Measurements from ENCODE around the gene WFDC12.

DNA sequence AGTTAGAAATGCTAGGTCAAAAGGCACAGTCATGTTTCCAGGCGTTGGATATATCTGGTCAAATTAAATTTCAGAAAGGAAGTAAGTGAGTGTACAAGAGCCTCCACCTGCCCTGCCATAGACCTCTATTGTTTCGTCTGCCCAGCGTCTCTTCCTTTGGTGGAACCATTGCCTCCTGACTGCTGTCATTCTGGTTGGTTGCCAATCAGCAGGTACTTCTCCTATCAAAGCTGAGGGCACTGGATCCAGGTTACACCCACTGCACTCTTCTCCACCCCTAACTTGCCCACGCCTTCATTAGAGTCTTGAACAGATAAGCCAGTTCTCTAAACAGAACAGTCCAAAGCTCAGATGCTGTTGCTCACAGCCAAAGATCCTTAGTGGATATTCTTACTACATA, 6.7 kb downstream of the WFDC12 start:
- no peak for TF ChIP-seq ZNF274 (IDR thresholded peaks at IDR 0.05; ENCODE audit: low read depth, low read length)
- TF ChIP-seq YY1 (IDR thresholded peaks at IDR 0.05; ENCODE audit: insufficient read depth, insufficient read length), result no peak
- no peak for TF ChIP-seq SUZ12 (IDR thresholded peaks at IDR 0.05; ENCODE audit: extremely low read depth, insufficient read depth, insufficient read length)

Data from NT2/D1 (cell line).